ENCODE measurements around the gene KLC4. TPM values are rescaled to one million over a fixed set of nuclear protein-coding genes. Genes with fewer than 3 reads are reported as not detected.

KLC4 gene
- polyA plus RNA-seq, 2 of the 4 experiments (the other 2 are of a cell fraction) = 8.4 to 9.9 TPM

DNA sequence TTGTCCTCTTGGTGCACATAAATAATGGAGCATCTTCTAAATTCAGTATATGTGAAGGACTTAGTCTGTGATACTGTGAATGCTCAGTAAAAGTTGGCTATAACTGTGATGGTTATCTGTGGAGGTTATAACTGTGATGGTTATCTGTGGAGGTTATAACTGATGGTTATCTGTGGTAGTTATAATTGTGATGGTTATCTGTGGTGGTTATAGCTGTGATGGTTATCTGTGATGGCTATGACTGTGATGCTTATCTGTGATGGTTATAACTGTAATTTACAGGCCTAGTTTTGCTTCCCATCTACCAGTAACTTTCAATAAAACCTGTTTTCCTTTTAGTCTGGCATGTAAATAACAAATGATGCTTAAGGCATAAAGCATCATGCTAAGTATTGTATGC lies 33.2 kb downstream of the KLC4 start:
- FAIRE-seq (no peak), ATAC-seq (no peak), DNase-seq (ENCODE audit: low read depth in 1 of 2, low spot score in 1 of 2) (no peak)
- Histone ChIP-seq H3K4me1 (no peaks in the 10 kb centered on the region), H3K27ac (no peak overlapping the region), H3K9me3 (no peaks in the 10 kb centered on the region), H3K4me3 (no peak overlapping the region), H3K4me2 (no peak overlapping the region)
- CTCF ChIA-PET = interaction anchor here (1.2 kb wide), 1 partner anchor 51 kb away, joined by 4 read pairs; no protein-coding TSS in a partner anchor
- TF ChIP-seq TFCP2L1 (CRISPR knock-in tag; IDR thresholded peaks at IDR 0.05) (no peak), RFX5 (IDR thresholded peaks at IDR 0.05) (no peak), KDM1A (IDR thresholded peaks at IDR 0.05; ENCODE audit: low read depth) (no peak), RAD21 (conservative IDR thresholded peaks at IDR 0.05 in 1 of 2, IDR thresholded peaks at IDR 0.05 in 1 of 2) (no peak), CBX2 (IDR thresholded peaks at IDR 0.05; ENCODE audit: borderline replicate concordance, low read depth) (no peak), EHMT2 (IDR thresholded peaks at IDR 0.05; ENCODE audit: low read depth) (no peak), MAFK (IDR thresholded peaks at IDR 0.05; ENCODE audit: partially characterized antibody) (no peak), CHD2 (IDR thresholded peaks at IDR 0.05; ENCODE audit: low read length, partially characterized antibody) (no peak), RARB (CRISPR knock-in tag; IDR thresholded peaks at IDR 0.05) (no peak), FOSL2 (IDR thresholded peaks at IDR 0.05) (no peak), FOSL2 (CRISPR knock-in tag; IDR thresholded peaks at IDR 0.05) (no peak), HEYL (CRISPR knock-in tag; IDR thresholded peaks at IDR 0.05) (no peak), NPAS2 (CRISPR knock-in tag; IDR thresholded peaks at IDR 0.05; ENCODE audit: borderline replicate concordance) (no peak), SREBF2 (IDR thresholded peaks at IDR 0.05) (no peak), JUNB (IDR thresholded peaks at IDR 0.05) (no peak)
- TF ChIP-seq, protein P1, sequence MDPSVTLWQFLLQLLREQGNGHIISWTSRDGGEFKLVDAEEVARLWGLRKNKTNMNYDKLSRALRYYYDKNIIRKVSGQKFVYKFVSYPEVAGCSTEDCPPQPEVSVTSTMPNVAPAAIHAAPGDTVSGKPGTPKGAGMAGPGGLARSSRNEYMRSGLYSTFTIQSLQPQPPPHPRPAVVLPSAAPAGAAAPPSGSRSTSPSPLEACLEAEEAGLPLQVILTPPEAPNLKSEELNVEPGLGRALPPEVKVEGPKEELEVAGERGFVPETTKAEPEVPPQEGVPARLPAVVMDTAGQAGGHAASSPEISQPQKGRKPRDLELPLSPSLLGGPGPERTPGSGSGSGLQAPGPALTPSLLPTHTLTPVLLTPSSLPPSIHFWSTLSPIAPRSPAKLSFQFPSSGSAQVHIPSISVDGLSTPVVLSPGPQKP (IDR thresholded peaks at IDR 0.05; ENCODE audit: low read depth, low read length) = no peak
- TF ChIP-seq, protein P2, sequence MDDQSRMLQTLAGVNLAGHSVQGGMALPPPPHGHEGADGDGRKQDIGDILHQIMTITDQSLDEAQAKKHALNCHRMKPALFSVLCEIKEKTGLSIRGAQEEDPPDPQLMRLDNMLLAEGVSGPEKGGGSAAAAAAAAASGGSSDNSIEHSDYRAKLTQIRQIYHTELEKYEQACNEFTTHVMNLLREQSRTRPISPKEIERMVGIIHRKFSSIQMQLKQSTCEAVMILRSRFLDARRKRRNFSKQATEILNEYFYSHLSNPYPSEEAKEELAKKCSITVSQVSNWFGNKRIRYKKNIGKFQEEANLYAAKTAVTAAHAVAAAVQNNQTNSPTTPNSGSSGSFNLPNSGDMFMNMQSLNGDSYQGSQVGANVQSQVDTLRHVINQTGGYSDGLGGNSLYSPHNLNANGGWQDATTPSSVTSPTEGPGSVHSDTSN (IDR thresholded peaks at IDR 0.05) = no peak
- POLR2A ChIA-PET = no interaction called here

GRCh38 chr6:43093436-43094289 lies 34.2 kb downstream of the KLC4 start:
- ATAC-seq (no peak), DNase-seq (ENCODE audit: low read depth in 1 of 2, low spot score in 1 of 2) (no peak), FAIRE-seq (no peak)
- Histone ChIP-seq H3K4me2 (no peak overlapping the region), H3K9me3 (no peaks in the 10 kb centered on the region), H3K27ac (no peak overlapping the region), H3K4me1 (no peaks in the 10 kb centered on the region), H3K4me3 (no peak overlapping the region)
- CTCF ChIA-PET = interaction anchor here (1.2 kb wide), 2 partner anchors 50 kb away, joined by 4 read pairs; no protein-coding TSS in a partner anchor
- POLR2A ChIA-PET = no interaction called here
- WGBS (ENCODE audit: missing lambda C conversion rate) = 87% methylated on average over 9 of the region's 9 CpGs
- TF ChIP-seq, protein P3, sequence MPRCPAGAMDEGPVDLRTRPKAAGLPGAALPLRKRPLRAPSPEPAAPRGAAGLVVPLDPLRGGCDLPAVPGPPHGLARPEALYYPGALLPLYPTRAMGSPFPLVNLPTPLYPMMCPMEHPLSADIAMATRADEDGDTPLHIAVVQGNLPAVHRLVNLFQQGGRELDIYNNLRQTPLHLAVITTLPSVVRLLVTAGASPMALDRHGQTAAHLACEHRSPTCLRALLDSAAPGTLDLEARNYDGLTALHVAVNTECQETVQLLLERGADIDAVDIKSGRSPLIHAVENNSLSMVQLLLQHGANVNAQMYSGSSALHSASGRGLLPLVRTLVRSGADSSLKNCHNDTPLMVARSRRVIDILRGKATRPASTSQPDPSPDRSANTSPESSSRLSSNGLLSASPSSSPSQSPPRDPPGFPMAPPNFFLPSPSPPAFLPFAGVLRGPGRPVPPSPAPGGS (IDR thresholded peaks at IDR 0.05) = no peak
- TF ChIP-seq RARB (CRISPR knock-in tag; IDR thresholded peaks at IDR 0.05) = no peak
- no peak for TF ChIP-seq CHD4 (IDR thresholded peaks at IDR 0.05; ENCODE audit: borderline replicate concordance)
- no peak for TF ChIP-seq RNF2 (IDR thresholded peaks at IDR 0.05; ENCODE audit: borderline replicate concordance, low read depth)
- TF ChIP-seq FOXS1 (CRISPR knock-in tag; IDR thresholded peaks at IDR 0.05) = no peak
- no peak for TF ChIP-seq SREBF2 (IDR thresholded peaks at IDR 0.05)

All from A549 (cell line).